Activated naive CD8-positive, alpha-beta T cell treated with anti-CD3 and anti-CD28 coated beads, Interleukin-2, amount 10 ng/mL, durations not matched to agents 7 days and 5 days (primary cell): ENCODE measurements around the gene PIP5K1B. TPM values are rescaled to one million over a fixed set of nuclear protein-coding genes. Genes with fewer than 3 reads are reported as not detected.

ENCODE experiments used
- ATAC-seq: fragments of 150-1000 bp; cut with Tn5 transposase; one replicate; pipeline ENCODE4 v1.10.0; 2021; ENCODE audit warnings: low read depth, moderate library complexity
- POLR2A ChIA-PET: fragments of 350-600 bp; sonication (Branson Sonifier 250); formaldehyde crosslinking; loops from one replicate; lab custom pipeline; 2021; ENCODE audit warnings: antibody characterized with exemption; lab: Charles Lee
- DNase-seq: peaks from one replicate; pipeline ENCODE4 v3.0.0; 2021
- H3K27ac Mint-ChIP-seq: one replicate; pipeline ENCODE4 v1.8.0; 2022; ENCODE audit warnings: mild to moderate bottlenecking, mixed read lengths
- H3K27me3 Mint-ChIP-seq: one replicate; pipeline ENCODE4 v1.8.0; 2022; ENCODE audit warnings: mild to moderate bottlenecking, moderate library complexity, mixed read lengths
- H3K36me3 Mint-ChIP-seq: one replicate; pipeline ENCODE4 v1.8.0; 2021; ENCODE audit warnings: mild to moderate bottlenecking, mixed read lengths
- H3K4me1 Mint-ChIP-seq: one replicate; pipeline ENCODE4 v1.8.0; 2021; ENCODE audit warnings: mixed read lengths
- H3K4me3 Mint-ChIP-seq: one replicate; pipeline ENCODE4 v1.8.0; 2022; ENCODE audit warnings: mild to moderate bottlenecking, moderate library complexity, mixed read lengths
- H3K9me3 Mint-ChIP-seq: one replicate; pipeline ENCODE4 v1.8.0; 2021; ENCODE audit warnings: mixed read lengths
- total RNA-seq, 2 experiments: library from RNA; stranded (reverse); gene quantifications; one replicate each; pipeline ENCODE4 v1.2.3, GENCODE V29; 2021

Gene PIP5K1B
- total RNA-seq, 2 experiments from 2014 or later: 0.36 TPM; not detected in 1

DNA sequence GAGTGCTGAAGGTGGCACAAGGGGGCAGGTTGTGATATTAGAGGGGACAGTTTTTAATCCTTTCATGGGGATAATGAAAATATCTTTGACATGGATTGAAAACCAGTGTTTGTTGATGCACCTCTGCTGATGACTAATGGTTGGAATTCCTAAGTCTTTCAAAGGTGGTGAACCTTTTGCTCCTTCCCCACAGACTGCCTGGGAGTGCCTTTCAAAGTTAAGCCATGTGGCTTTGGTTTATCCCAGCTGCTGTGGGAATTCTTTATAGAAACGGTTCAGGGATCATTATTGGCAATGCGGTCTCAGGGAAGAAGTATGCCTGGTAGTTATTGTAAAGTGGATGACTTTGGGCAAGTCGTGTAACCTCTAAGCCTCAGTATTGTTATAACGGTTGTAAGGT is 45.7 kb downstream of the PIP5K1B start:
- ATAC-seq: no peak
- H3K27ac Mint-ChIP-seq: no peak overlapping the region

DNA sequence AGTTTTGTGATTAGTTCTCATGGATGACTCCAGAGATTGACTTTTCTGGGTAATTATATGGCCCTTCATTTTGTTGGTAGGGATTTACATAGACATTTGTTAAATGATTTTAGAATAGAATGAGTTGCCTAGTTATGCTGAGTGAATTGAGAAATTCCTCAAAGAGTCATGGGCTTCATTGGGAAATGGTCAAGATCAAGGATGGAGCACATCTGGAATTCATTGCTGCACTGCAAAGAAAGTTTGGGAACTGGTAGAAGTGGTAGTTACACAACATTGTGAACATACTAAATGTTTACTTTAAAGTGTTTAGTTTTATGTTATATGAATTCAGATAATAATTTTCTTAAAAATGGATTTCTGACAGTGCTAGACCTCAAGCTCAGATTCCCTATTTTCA is 46.5 kb downstream of the PIP5K1B start:
- H3K4me1 Mint-ChIP-seq: no peaks in the 10 kb centered on the region
- H3K4me3 Mint-ChIP-seq: no peak overlapping the region
- no peaks in the 10 kb centered on the region for H3K36me3 Mint-ChIP-seq
- POLR2A ChIA-PET: no interaction called here
- peaks cover 14% of the 10 kb centered on the region for H3K27me3 Mint-ChIP-seq
- DNase-seq (no peak), ATAC-seq (no peak)
- no peak overlapping the region for H3K27ac Mint-ChIP-seq
- H3K9me3 Mint-ChIP-seq: no peaks in the 10 kb centered on the region

More for the DNA sequence above, 45.7 kb downstream of the PIP5K1B start:
- H3K36me3 Mint-ChIP-seq: no peaks in the 10 kb centered on the region
- no peaks in the 10 kb centered on the region for H3K9me3 Mint-ChIP-seq
- peaks cover 11% of the 10 kb centered on the region for H3K27me3 Mint-ChIP-seq
- POLR2A ChIA-PET: no interaction called here
- no peak for DNase-seq
- H3K4me1 Mint-ChIP-seq: no peaks in the 10 kb centered on the region
- no peak overlapping the region for H3K4me3 Mint-ChIP-seq

DNA sequence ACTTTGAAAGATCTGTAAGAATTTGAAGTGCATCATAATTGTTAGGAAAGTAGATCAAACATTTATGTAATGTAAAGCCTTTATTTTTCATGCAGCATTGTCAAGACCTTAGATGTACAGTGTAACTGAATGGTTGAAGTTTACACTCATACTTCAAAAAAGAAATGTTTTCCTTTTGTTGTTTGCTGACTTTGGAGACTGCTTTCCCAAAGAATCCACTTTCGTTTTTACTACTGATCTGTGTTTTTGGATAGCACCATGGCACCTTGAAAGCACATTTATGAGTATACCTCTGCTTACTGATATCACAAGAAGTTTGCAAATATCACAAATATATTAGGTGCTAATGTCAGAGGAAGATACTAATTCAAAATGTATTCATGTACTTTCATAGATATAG is 50.0 kb downstream of the PIP5K1B start:
- no peaks in the 10 kb centered on the region for H3K36me3 Mint-ChIP-seq
- H3K4me3 Mint-ChIP-seq: no peak overlapping the region
- H3K4me1 Mint-ChIP-seq: no peaks in the 10 kb centered on the region
- no peak for ATAC-seq
- no peaks in the 10 kb centered on the region for H3K9me3 Mint-ChIP-seq
- POLR2A ChIA-PET: no interaction called here
- H3K27me3 Mint-ChIP-seq: peaks cover 17% of the 10 kb centered on the region
- DNase-seq: no peak
- no peak overlapping the region for H3K27ac Mint-ChIP-seq

DNA sequence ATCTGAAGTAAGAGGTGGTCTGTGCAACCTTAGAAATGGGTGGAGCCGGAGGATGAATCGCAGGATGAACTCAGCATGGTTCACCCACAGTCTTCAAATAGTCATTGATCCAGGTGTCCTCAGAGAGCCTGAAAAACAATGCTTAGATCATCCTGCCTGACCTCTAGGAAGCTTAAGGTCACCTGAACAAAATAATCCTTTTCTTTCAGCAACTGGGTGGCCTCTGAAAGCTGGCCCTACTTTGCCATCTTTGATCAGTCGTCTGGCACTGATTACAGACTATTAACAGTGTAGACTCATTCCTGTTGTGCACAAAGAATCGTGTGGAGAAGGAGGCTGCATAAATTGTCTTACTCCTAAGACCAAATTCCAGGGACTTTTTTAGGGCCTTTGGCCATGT is 50.7 kb downstream of the PIP5K1B start:
- POLR2A ChIA-PET: no interaction called here
- Mint-ChIP-seq H3K36me3 (no peaks in the 10 kb centered on the region), H3K4me3 (no peak overlapping the region), H3K4me1 (no peaks in the 10 kb centered on the region), H3K9me3 (no peaks in the 10 kb centered on the region), H3K27ac (no peak overlapping the region), H3K27me3 (peaks cover 17% of the 10 kb centered on the region)
- no peak for ATAC-seq
- no peak for DNase-seq

DNA sequence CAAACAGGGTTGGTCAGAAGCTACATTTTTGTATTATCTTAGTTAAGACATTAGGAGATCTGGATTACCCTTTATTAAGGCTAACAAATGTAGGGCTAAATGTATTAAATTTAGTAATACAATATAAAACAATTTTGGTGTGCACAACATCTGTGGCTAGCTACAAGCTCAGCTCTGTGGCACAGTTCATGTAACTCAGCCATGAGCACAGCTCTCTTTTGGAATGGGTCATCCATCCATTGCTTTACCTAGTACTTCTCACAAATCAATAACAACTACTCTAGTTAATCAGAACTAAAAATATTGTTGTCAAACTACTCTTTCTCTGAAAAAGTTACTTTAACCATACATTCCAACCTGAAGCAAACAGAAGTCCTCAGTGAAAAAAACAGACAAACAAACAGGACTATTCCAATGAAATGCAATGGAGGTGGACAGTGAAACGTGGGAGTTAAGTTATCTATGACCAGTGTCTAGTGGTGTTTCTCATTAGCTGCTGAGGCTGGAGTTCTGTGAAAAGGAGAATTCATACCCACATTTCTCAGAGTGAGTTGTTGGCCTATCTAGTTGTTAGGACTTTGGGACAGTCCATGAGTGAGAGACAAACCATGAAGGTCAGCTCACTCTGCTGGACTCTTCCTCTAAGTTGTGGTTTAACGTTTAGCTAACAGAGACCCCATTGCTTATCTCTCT is 55.1 kb downstream of the PIP5K1B start:
- no peak for DNase-seq
- H3K4me3 Mint-ChIP-seq: no peak overlapping the region
- H3K27ac Mint-ChIP-seq: no peak overlapping the region
- POLR2A ChIA-PET: no interaction called here
- H3K4me1 Mint-ChIP-seq: no peaks in the 10 kb centered on the region
- H3K27me3 Mint-ChIP-seq: peaks cover 15% of the 10 kb centered on the region
- H3K9me3 Mint-ChIP-seq: no peaks in the 10 kb centered on the region
- ATAC-seq: no peak
- no peaks in the 10 kb centered on the region for H3K36me3 Mint-ChIP-seq

DNA sequence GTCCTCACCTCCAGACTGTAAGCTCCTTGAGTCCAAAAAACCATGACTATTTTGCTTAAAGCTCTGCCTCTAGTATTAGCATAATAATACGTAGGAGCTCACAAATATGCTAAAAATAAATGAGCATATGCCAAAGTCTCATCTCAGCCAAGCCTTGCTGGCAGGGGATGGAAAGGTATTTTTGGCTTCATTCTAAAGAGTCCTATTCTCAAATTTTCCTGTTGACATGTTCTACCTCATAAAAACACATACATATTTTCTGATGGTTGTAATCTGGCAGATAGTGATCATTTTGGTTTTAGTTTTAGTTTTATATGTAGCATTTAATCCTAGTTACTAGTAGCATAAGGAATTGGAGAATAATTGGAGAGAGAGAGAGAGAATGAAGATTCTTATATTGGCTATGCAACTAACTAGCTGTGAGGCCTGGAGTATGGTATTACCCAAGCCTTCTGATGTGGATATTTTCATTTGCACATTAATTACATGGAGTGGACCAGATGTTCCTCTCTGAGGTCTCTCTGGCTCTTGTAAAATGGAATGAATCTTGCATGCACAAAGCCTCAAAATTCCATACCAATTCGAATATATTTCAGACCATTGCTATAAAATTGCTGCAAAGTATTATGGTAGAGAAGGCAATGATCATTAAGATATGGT is 55.8 kb downstream of the PIP5K1B start:
- H3K27me3 Mint-ChIP-seq: peaks cover 15% of the 10 kb centered on the region
- H3K4me3 Mint-ChIP-seq: no peak overlapping the region
- H3K4me1 Mint-ChIP-seq: no peaks in the 10 kb centered on the region
- POLR2A ChIA-PET: no interaction called here
- no peaks in the 10 kb centered on the region for H3K9me3 Mint-ChIP-seq
- no peaks in the 10 kb centered on the region for H3K36me3 Mint-ChIP-seq
- ATAC-seq (no peak), DNase-seq (no peak)
- no peak overlapping the region for H3K27ac Mint-ChIP-seq

DNA sequence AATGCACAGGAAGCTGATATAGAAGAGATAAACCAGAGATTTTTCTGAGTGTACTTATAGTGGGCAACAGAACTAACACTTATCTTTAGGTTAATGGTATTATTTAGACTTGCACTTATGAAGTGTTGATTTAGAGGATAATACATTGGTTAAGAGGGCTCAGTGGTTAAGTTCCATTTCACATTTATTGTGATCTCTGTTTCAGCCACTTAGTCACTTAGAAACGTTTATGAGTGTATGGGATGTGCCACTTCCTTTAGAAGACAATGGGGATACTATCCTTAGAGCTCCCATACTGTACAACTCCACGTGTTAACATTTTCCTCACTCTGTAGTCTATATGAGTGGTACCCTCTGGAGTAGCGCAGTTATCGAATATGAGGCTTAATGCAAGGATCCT is 57.5 kb downstream of the PIP5K1B start:
- ATAC-seq: no peak

DNA sequence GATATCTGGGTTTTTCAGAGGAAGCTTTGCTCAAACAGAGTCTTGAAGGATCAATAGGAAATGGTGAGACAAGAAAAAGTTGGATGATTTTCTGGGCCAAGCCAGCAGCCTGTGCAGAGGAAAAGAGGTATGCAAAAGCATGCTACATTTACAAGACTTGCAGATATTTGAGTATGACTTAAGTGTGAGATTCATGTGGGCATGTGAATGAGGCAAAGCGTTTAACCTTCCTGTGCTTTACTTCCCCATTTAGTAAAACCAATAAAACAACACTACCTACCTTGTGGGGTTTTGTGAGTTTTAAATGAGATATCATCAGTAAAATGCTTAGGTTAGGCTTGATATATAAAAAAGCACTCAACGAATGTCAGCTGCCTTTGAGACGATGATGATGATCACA is 58.1 kb downstream of the PIP5K1B start:
- ATAC-seq (no peak), DNase-seq (no peak)
- no peaks in the 10 kb centered on the region for H3K4me1 Mint-ChIP-seq
- H3K4me3 Mint-ChIP-seq: no peak overlapping the region
- no peaks in the 10 kb centered on the region for H3K9me3 Mint-ChIP-seq
- H3K27ac Mint-ChIP-seq: no peak overlapping the region
- H3K36me3 Mint-ChIP-seq: no peaks in the 10 kb centered on the region
- POLR2A ChIA-PET: no interaction called here
- H3K27me3 Mint-ChIP-seq: peaks cover 18% of the 10 kb centered on the region

More for the DNA sequence above, 57.5 kb downstream of the PIP5K1B start:
- no peak overlapping the region for H3K4me3 Mint-ChIP-seq
- H3K4me1 Mint-ChIP-seq: no peaks in the 10 kb centered on the region
- H3K27me3 Mint-ChIP-seq: peaks cover 18% of the 10 kb centered on the region
- H3K9me3 Mint-ChIP-seq: no peaks in the 10 kb centered on the region
- no peak overlapping the region for H3K27ac Mint-ChIP-seq
- DNase-seq: no peak
- no peaks in the 10 kb centered on the region for H3K36me3 Mint-ChIP-seq
- POLR2A ChIA-PET: no interaction called here

DNA sequence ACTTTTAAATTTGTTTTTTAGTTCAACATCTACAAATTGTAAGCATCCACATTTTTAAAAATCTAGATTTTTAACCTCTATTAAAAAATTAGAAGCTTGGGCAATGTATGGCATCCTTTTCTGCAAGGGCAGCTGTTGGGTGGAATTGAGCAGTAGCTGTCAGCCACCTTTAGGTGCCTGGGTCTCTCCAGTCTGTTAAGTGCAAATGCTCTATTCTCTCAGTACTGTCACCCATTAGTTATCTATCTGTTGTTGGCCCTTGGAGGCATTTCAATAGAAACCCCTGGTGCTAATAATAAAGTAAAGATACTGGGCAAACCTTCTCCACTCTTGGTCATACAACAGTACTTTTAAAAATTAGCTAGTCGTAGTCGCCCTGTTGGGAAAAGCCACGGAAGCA is 63.6 kb downstream of the PIP5K1B start:
- Mint-ChIP-seq H3K27ac (no peak overlapping the region), H3K4me1 (no peaks in the 10 kb centered on the region), H3K9me3 (no peaks in the 10 kb centered on the region), H3K4me3 (no peak overlapping the region), H3K27me3 (peaks cover 17% of the 10 kb centered on the region), H3K36me3 (no peaks in the 10 kb centered on the region)
- ATAC-seq: no peak
- POLR2A ChIA-PET: no interaction called here
- DNase-seq: no peak

DNA sequence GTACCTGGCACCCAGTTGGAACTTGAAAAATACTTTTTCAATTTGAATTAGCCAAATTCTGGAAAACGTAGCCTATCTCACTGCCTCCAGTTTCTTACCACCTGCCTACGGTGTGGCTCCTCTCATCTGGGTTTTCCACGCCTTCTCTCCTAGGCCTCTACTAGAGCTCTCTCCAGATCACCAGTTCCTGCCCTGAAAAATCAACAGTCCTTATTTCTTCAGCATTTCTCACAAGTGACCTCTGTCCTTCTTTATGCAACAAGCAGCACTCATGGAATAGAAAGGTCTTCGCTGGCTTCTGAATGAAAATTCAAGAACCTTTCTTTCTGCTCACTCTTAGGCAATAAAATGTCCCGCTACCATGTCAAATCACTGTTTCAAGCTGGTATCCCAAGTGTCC is 64.8 kb downstream of the PIP5K1B start:
- Mint-ChIP-seq H3K27me3 (peaks cover 17% of the 10 kb centered on the region), H3K4me3 (no peak overlapping the region), H3K27ac (no peak overlapping the region), H3K9me3 (no peaks in the 10 kb centered on the region), H3K4me1 (no peaks in the 10 kb centered on the region), H3K36me3 (no peaks in the 10 kb centered on the region)
- POLR2A ChIA-PET: no interaction called here
- ATAC-seq (no peak), DNase-seq (no peak)

DNA sequence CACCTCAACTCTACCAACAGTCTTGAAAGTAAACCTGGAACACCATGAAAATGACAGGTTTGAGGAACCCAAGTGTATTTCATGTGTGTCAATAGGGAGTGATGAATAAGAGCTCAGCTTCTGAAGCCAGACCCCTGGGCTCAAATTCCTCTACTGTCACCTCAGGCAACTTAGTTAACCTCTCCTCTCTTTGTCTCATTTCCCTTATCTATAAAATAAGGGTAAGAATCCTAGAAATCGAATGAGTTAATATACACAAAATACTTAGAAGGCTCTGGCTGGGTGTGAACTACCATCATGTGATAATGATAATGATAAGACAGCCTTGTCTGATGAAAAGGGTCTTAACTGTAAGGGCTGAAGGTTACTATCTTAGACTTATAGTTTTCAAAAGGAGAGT is 66.3 kb downstream of the PIP5K1B start:
- no peaks in the 10 kb centered on the region for H3K9me3 Mint-ChIP-seq
- peaks cover 20% of the 10 kb centered on the region for H3K27me3 Mint-ChIP-seq
- H3K4me1 Mint-ChIP-seq: no peaks in the 10 kb centered on the region
- no peak overlapping the region for H3K4me3 Mint-ChIP-seq
- POLR2A ChIA-PET: no interaction called here
- no peaks in the 10 kb centered on the region for H3K36me3 Mint-ChIP-seq
- DNase-seq: no peak
- ATAC-seq: no peak
- H3K27ac Mint-ChIP-seq: no peak overlapping the region

DNA sequence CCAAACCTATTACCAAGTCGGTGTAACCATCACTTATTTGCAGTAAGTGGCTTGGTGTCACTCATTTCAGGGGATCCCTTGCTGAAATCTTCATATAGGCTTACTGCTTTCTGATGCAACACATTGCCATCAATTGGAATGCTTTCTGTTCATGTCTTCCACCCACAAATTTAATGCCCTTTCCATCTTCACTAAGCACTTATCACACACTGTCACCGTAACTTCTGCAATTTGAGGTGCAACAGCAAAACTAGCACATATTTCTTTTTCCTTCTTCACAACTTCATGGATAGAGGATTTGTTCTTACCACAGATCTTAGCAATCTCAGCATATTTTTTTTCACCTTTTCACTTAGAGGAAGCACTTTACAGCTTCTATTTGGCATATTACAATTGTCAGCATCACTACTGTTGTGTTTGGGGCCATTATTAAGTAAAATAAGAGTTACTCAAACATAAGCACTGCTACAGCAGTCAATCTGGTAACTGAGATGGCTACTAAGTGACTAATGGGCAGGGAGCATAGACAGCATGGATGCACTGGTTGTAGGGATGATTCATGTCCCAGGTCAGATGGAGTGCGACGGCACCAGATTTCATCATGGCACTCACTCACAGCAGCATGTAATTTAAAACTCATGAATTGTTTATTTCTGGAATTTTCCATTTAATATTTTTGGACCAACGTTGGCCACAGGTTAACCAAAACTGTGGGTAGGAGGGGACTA is 70.1 kb downstream of the PIP5K1B start:
- Mint-ChIP-seq H3K27ac (no peak overlapping the region), H3K4me3 (no peak overlapping the region), H3K4me1 (no peaks in the 10 kb centered on the region), H3K9me3 (no peaks in the 10 kb centered on the region), H3K27me3 (peaks cover 12% of the 10 kb centered on the region), H3K36me3 (no peaks in the 10 kb centered on the region)
- ATAC-seq: no peak
- DNase-seq: no peak
- POLR2A ChIA-PET: no interaction called here

DNA sequence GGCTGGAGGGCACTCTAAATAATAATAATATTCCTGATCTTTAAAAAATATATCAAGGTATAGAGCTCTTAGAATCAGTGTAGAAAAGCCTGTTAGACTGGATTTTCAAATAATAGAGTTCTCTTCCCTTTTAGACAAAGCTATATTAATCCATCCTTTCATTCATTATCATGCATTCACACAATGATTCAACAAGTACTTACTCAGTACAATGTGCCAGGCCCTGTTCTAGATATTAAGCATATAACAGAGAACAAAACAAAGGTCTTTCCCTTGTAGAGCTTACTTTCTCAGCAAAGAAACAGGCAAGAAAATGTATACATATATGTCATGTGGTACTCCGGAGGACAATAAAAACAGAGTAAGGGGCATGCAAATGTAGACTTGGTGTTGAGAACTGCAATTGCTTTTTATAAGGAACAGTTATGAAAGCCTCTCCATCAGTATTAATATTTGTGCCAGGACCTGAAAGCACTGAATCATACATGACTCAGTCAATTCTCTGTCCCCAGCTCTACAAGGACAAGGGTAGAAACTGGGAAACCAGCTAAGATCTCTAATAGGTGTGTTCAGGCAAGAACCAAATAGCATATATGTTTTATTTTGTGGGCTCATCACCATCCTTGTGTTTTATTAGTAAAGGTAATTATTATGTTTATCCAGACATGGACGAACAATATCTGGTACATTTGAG is 72.2 kb downstream of the PIP5K1B start:
- Mint-ChIP-seq H3K27me3 (peaks cover 8% of the 10 kb centered on the region), H3K9me3 (no peaks in the 10 kb centered on the region), H3K27ac (no peak overlapping the region), H3K4me3 (no peak overlapping the region), H3K36me3 (peaks cover 1% of the 10 kb centered on the region), H3K4me1 (peaks cover 5% of the 10 kb centered on the region)
- DNase-seq: no peak
- no peak for ATAC-seq
- POLR2A ChIA-PET: no interaction called here
